Nephron progenitor cell (in vitro differentiated cells): ENCODE measurements around the gene VIPR2.

ENCODE experiments used
- DNase-seq: peaks from one replicate; pipeline ENCODE4 v3.0.0; 2021
- H3K27ac Mint-ChIP-seq: 2 replicates; pipeline ENCODE4 v1.8.0; 2021; ENCODE audit warnings: mild to moderate bottlenecking, moderate library complexity, mixed read lengths
- H3K27me3 Mint-ChIP-seq: 2 replicates; pipeline ENCODE4 v1.8.0; 2021; ENCODE audit warnings: mild to moderate bottlenecking, low read depth, mixed read lengths; ENCODE audit not compliant: poor library complexity
- H3K36me3 Mint-ChIP-seq: 2 replicates; pipeline ENCODE4 v1.8.0; 2021; ENCODE audit warnings: low read depth, mixed read lengths
- H3K4me1 Mint-ChIP-seq: 2 replicates; pipeline ENCODE4 v1.8.0; 2021; ENCODE audit warnings: mixed read lengths
- H3K4me3 Mint-ChIP-seq: 2 replicates; pipeline ENCODE4 v1.8.0; 2021; ENCODE audit warnings: mild to moderate bottlenecking, moderate library complexity, mixed read lengths
- H3K9me3 Mint-ChIP-seq: 2 replicates; pipeline ENCODE4 v1.8.0; 2021; ENCODE audit warnings: mild to moderate bottlenecking, moderate library complexity, mixed read lengths
- TF ChIP-seq, protein P1 (sequence below): fragments of 200-600 bp; sonication (generic); IDR thresholded peaks from 2 replicates; pipeline ENCODE4 v1.5.0; 2021; ENCODE audit warnings: antibody characterized with exemption

VIPR2 gene

GRCh38 chr7:159022238-159022993 lies 122.3 kb downstream of the VIPR2 start:
- TF ChIP-seq, protein P1, sequence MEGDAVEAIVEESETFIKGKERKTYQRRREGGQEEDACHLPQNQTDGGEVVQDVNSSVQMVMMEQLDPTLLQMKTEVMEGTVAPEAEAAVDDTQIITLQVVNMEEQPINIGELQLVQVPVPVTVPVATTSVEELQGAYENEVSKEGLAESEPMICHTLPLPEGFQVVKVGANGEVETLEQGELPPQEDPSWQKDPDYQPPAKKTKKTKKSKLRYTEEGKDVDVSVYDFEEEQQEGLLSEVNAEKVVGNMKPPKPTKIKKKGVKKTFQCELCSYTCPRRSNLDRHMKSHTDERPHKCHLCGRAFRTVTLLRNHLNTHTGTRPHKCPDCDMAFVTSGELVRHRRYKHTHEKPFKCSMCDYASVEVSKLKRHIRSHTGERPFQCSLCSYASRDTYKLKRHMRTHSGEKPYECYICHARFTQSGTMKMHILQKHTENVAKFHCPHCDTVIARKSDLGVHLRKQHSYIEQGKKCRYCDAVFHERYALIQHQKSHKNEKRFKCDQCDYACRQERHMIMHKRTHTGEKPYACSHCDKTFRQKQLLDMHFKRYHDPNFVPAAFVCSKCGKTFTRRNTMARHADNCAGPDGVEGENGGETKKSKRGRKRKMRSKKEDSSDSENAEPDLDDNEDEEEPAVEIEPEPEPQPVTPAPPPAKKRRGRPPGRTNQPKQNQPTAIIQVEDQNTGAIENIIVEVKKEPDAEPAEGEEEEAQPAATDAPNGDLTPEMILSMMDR: no peak
- Mint-ChIP-seq H3K4me1 (peaks cover 38% of the 10 kb centered on the region), H3K9me3 (no peaks in the 10 kb centered on the region), H3K27ac (no peak overlapping the region), H3K36me3 (no peaks in the 10 kb centered on the region), H3K27me3 (peaks cover 11% of the 10 kb centered on the region), H3K4me3 (no peak overlapping the region)
- no peak for DNase-seq

DNA sequence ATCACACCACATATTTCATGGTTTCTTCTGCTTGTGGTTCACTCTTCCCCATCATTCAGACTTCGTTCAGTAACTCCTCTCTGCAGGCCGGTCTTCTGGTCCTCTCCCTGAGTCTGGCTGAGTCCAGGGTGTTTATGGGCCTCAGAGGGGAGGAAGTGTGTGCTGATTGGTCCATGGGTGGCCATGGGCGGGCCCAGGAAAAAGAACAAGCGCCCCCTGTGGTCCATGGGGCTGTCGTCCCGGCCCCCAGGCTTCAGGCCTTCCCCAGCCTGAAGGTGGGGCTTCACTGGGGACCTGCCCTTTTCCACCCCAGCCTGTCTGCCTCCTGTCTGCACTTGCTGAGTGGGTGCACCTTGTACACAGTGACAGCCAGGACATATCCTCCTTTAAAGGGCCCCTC lies 123.7 kb downstream of the VIPR2 start:
- H3K27ac Mint-ChIP-seq: no peak overlapping the region

GRCh38 chr7:159019111-159019510 lies 125.6 kb downstream of the VIPR2 start:
- Mint-ChIP-seq H3K4me3 (no peak overlapping the region), H3K27ac (no peak overlapping the region), H3K36me3 (no peaks in the 10 kb centered on the region), H3K9me3 (no peaks in the 10 kb centered on the region), H3K4me1 (peaks cover 42% of the 10 kb centered on the region), H3K27me3 (peaks cover 7% of the 10 kb centered on the region)
- TF ChIP-seq, protein P1: no peak
- DNase-seq: no peak

More for the DNA sequence above, 123.7 kb downstream of the VIPR2 start:
- Mint-ChIP-seq H3K27me3 (peaks cover 11% of the 10 kb centered on the region), H3K4me1 (peaks cover 38% of the 10 kb centered on the region), H3K36me3 (no peaks in the 10 kb centered on the region), H3K9me3 (no peaks in the 10 kb centered on the region), H3K4me3 (no peak overlapping the region)
- TF ChIP-seq, protein P1: no peak
- peak; percentile 53 for DNase-seq

DNA sequence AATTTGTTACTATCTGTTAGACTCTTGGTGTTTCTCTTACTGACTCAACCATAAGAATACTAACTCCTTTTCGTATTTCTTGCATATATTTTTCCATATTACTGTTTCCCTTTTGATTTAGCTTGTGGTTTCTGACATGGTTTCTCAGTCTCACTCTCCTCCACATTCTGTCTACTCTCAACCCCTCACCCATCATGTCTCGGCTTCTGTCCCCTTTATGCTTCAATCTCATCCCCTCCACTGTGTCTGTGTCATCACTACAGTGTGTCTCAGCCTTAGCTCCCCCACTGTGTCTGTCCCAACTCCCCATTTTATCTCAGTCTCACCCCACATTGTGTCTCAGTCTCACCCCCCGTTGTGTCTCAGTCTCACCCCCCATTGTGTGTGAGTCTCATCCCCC lies 126.9 kb downstream of the VIPR2 start:
- H3K27me3 Mint-ChIP-seq: peaks cover 11% of the 10 kb centered on the region
- no peaks in the 10 kb centered on the region for H3K36me3 Mint-ChIP-seq
- peaks cover 42% of the 10 kb centered on the region for H3K4me1 Mint-ChIP-seq
- no peak overlapping the region for H3K4me3 Mint-ChIP-seq
- peak overlapping the region; percentile 44 for H3K27ac Mint-ChIP-seq
- TF ChIP-seq, protein P1: no peak
- no peaks in the 10 kb centered on the region for H3K9me3 Mint-ChIP-seq
- DNase-seq: no peak

GRCh38 chr7:159017210-159017609 lies 127.5 kb downstream of the VIPR2 start:
- Mint-ChIP-seq H3K27me3 (peaks cover 16% of the 10 kb centered on the region), H3K9me3 (no peaks in the 10 kb centered on the region), H3K36me3 (no peaks in the 10 kb centered on the region), H3K4me1 (peaks cover 45% of the 10 kb centered on the region), H3K4me3 (no peak overlapping the region), H3K27ac (no peak overlapping the region)
- TF ChIP-seq, protein P1: no peak
- DNase-seq: no peak

- no peak overlapping the region for H3K27ac Mint-ChIP-seq
- peaks cover 18% of the 10 kb centered on the region for H3K27me3 Mint-ChIP-seq
- H3K4me3 Mint-ChIP-seq: peak overlapping the region; percentile 16
- TF ChIP-seq, protein P1: no peak
- no peaks in the 10 kb centered on the region for H3K9me3 Mint-ChIP-seq
- no peaks in the 10 kb centered on the region for H3K36me3 Mint-ChIP-seq
- no peak for DNase-seq
- H3K4me1 Mint-ChIP-seq: peaks cover 51% of the 10 kb centered on the region
Measured at GRCh38 chr7:159016591-159016990, 128.1 kb downstream of the VIPR2 start.
